ENCODE results near the gene PRELID3B.

PRELID3B gene

DNA sequence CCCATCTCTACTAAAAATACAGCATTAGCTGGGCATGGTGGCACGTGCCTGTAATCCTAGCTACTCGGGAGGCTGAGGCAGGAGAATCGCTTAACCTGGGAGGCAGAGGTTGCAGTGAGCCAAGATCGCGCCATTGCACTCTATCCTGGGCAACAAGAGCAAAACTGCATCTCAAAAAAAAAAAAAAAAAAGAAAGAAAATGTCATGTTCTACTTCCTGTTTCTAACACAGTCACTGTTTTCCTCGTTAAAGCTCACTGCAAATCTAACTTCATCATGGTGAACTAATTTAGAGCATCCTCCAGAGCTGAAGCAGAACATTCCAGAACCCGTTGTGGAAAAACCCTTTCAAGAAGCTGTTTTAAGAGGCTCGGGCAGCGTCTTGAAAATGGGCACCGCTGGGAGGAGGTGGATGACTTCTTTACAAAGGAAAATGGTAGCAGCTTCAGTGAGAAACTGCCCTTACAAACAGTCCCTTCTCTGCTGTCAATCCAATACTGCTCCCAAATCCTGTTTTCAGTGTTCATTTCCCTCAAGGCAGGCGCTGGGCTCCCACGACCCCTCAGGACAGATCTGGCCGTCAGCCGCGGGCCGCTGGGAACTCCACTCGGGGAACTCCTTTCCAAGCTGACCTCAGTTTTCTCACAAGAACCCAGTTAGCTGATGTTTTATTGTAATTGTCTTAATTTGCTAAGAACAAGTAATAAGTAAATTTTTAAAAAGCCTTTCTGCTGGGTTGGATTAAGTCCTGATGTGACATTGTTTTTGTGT, 48.0 kb downstream of the PRELID3B start:
- DNase-seq (ENCODE audit: low read depth), result no peak

- no peak for DNase-seq (ENCODE audit: low read depth)
Measured at GRCh38 chr20:58993332-58994248, 49.0 kb downstream of the PRELID3B start.

DNA sequence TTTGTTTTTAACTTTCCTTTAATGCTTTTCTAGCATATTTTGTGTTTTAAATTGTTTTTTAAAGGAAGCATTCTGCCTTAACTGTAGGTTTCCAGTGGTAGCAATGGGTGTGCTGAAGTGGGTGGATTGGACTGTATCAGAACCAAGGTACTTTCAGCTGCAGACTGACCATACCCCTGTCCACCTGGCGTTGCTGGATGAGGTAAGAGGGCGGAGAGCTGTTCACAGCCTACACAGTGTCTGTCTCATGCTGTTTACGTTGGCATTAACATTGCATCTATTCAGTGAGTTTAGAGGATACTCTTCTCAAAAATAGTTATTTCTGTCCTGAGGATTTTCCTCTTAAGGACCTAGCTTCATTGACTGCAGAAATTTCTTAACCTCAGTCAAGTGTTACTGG, 49.7 kb downstream of the PRELID3B start:
- no peak for DNase-seq (ENCODE audit: low read depth)

DNA sequence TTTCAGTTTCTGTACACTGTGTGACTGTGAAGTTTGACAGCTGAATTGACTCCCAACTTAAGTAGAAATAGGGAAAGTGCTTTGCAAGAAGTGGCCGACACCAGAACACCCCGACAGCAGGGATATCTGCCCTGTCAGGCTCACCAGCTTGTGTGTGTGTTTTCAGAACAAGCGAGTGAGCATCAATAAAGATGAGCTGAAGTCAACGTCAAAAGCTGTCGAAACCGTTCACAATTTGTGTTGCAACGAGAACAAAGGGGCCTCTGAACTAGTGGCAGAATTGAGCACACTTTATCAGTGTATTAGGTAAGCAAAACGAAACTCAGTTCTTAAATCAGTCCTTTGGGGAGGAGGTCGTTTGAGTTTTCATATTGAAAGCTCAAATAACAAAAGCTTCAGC, 50.9 kb downstream of the PRELID3B start:
- no peak for DNase-seq (ENCODE audit: low read depth)

GRCh38 chr20:58990651-58991445, 51.7 kb downstream of the PRELID3B start:
- DNase-seq (ENCODE audit: low read depth), result no peak

DNA sequence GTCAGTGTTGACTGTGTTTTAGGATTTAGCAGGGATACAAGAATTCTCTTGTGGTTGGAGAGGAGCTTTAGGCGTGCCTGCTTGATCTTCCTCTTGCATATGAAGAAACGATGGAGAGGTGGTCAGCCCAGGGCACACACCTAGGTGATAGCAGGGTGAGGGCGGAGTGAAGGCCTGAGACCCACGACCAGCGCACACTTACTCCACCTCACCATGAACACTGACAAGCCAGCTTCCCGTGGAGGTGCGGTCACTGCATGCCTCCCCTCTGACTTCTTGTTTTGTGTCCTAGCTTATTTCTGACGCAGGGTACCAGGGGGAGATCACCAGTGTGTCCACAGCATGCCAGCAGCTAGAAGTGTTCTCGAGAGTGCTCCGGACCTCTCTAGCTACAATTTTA, 53.4 kb downstream of the PRELID3B start:
- DNase-seq (ENCODE audit: low read depth), result no peak

- DNase-seq (ENCODE audit: low read depth), result no peak
Measured at GRCh38 chr20:58988565-58988882, 54.1 kb downstream of the PRELID3B start.

GRCh38 chr20:58987790-58988564, 54.6 kb downstream of the PRELID3B start:
- no peak for DNase-seq (ENCODE audit: low read depth)

- DNase-seq (ENCODE audit: low read depth), result no peak
Measured at GRCh38 chr20:58986968-58987517, 55.5 kb downstream of the PRELID3B start.

DNA sequence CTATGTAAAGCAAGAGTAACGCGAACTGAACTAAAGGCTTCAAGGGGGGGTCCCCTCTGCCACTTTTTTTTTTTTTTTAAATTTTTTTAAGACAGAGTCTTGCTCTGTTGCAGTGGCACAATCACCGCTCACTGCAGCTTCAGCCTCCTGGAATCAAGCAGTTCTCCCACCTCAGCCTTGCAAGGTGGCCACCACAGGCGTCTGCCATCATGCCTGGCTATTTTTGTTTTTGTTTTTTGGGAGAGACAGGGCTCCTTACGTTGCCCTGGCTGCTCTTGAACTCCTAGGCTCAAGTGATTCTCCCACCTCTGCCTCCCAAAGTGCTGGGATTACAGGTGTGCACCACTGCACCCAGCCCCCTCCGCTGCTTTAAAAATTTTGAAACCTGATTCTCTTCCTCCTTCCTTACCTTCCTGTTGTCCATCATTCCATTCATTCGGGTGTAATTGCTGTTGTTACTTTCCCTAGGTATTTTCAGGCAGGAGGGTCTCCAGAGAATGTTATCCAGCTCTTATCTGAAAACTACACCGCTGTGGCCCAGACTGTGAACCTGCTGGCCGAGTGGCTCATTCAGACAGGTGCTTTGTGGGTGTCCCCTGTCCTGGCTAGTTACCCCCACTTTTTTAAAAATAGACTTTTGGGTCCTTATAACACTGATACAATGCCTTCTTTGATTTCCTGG, 56.2 kb downstream of the PRELID3B start:
- no peak for DNase-seq (ENCODE audit: low read depth)

GRCh38 chr20:58985656-58986055, 56.9 kb downstream of the PRELID3B start:
- DNase-seq (ENCODE audit: low read depth), result no peak

- no peak for DNase-seq (ENCODE audit: low read depth)
Measured at GRCh38 chr20:58984691-58985090, 57.9 kb downstream of the PRELID3B start.
